Ovary (tissue), 3 donors: Measurements from ENCODE around the gene BCL2L14.

Experiments used
- CTCF ChIP-seq, 3 donors: fragments of 450-650 bp in 2 of 3; fragments of 200-600 bp in 1 of 3; IDR thresholded peaks; one replicate each; pipeline versions ENCODE4 v1.5.1 to v1.8.0; 2016 to 2022; ENCODE audit warnings: antibody characterized with exemption in 3 of 3, mild to moderate bottlenecking in 1 of 3
- EP300 ChIP-seq: sonication (generic); formaldehyde crosslinking; IDR thresholded peaks from one replicate; pipeline ENCODE4 v1.6.1; 2017; ENCODE audit warnings: antibody characterized with exemption
- POLR2A ChIP-seq: fragments of 450-650 bp; IDR thresholded peaks from one replicate; pipeline ENCODE4 v1.6.1; 2017; ENCODE audit warnings: antibody characterized with exemption, mild to moderate bottlenecking, moderate library complexity
- donor health status: DM: no; HTN: no; CAD: no.

- TF ChIP-seq CTCF (IDR thresholded peaks at IDR 0.05) (no peak), POLR2A (no peak), EP300 (no peak)
Measured at GRCh38 chr12:12098691-12099015, 27.9 kb downstream of the BCL2L14 start.
